Measurements from ENCODE around the gene CKAP4. TPM values are rescaled to one million over a fixed set of nuclear protein-coding genes. Genes with fewer than 3 reads are reported as not detected.

The CKAP4 gene
- total RNA-seq, result 189 and 192 TPM in 2 replicates

GRCh38 chr12:106247674-106248311 lies at the start of gene CKAP4:
Gene CKAP4 (minus strand): TSS chr12:106248020. CDS start chr12:106247851, 169 bp downstream.

Small RNA genes within 50 kb of the gene (small RNA-seq; reads per million reads assigned to genes)
- gene RNU7-94P, result 0.14 reads per million

Other genes starting within 250 kb of the CKAP4 start
- gene NUAK1, start 109.1 kb downstream of the CKAP4 start, total RNA-seq, result 7.5 and 69.1 TPM in 2 replicates
- 14.6 and 22.8 TPM in 2 replicates for gene TCP11L2, start 54.7 kb upstream of the CKAP4 start, total RNA-seq
- 18.8 and 27.5 TPM in 2 replicates for gene POLR3B, start 109.7 kb upstream of the CKAP4 start, total RNA-seq

Measured in placental epithelial cell (primary cell).